Colonic mucosa (tissue), 4 donors: ENCODE data around the gene MRI1. TPM values are rescaled to one million over a fixed set of nuclear protein-coding genes. Genes with fewer than 3 reads are reported as not detected.
A peak's percentile ranks its signal among the peaks of the same experiment; 100 is the strongest.
"Not testable (repeated sequence)": the region's sequence is repeated elsewhere in the genome, so short reads cannot be mapped to it uniquely, and the experiment has no call there.

Experiments used
- DNase-seq: peaks from one replicate; pipeline ENCODE4 v3.0.0-alpha.2; 2020
- H3K27ac ChIP-seq: fragments of 200-600 bp; one replicate; pipeline ENCODE4 v1.8.0; 2021
- H3K27me3 ChIP-seq: fragments of 200-600 bp; one replicate; pipeline ENCODE4 v1.8.0; 2021
- H3K36me3 ChIP-seq: fragments of 200-600 bp; one replicate; pipeline ENCODE4 v1.8.0; 2021
- H3K4me1 ChIP-seq: fragments of 200-600 bp; one replicate; pipeline ENCODE4 v1.8.0; 2021; ENCODE audit warnings: mild to moderate bottlenecking
- H3K4me3 ChIP-seq: fragments of 200-600 bp; one replicate; pipeline ENCODE4 v1.8.0; 2021
- H3K9ac ChIP-seq, 2 donors: one replicate each; pipeline ENCODE4 v1.7.0; 2013; ENCODE audit warnings: control low read depth in 2 of 2, low read depth in 2 of 2, low read length in 2 of 2
- H3K9me3 ChIP-seq: fragments of 200-600 bp; one replicate; pipeline ENCODE4 v1.8.0; 2021
- intact Hi-C: fragments of 100-400 bp; cut with DNase I; formaldehyde crosslinking; loops from one replicate; pipeline ENCODE4 v1.14.1; 2022
- total RNA-seq, 2 donors: library from RNA; stranded (reverse); fragmentation: NEBNext Ultra II Directional in 1 of 2; extraction: Animal tissue kit (Norgen Biotek cat#: 25700) in 1 of 2; gene quantifications; one replicate each; pipeline ENCODE4 v1.2.1, GENCODE V29; 2021
- TF ChIP-seq, protein P1 (sequence below): fragments of 200-600 bp; IDR thresholded peaks from one replicate; pipeline ENCODE4 v1.8.0; 2022; ENCODE audit warnings: antibody characterized with exemption, mild to moderate bottlenecking
- donor health status: healthy.
- donor health status: DM: no; HTN: no; CAD: no.
- donor health status: DM: no; HTN: no; CAD: no.

The MRI1 gene
- total RNA-seq, 2 donors from 2014 or later: 19.5 to 26.7 TPM

DNA sequence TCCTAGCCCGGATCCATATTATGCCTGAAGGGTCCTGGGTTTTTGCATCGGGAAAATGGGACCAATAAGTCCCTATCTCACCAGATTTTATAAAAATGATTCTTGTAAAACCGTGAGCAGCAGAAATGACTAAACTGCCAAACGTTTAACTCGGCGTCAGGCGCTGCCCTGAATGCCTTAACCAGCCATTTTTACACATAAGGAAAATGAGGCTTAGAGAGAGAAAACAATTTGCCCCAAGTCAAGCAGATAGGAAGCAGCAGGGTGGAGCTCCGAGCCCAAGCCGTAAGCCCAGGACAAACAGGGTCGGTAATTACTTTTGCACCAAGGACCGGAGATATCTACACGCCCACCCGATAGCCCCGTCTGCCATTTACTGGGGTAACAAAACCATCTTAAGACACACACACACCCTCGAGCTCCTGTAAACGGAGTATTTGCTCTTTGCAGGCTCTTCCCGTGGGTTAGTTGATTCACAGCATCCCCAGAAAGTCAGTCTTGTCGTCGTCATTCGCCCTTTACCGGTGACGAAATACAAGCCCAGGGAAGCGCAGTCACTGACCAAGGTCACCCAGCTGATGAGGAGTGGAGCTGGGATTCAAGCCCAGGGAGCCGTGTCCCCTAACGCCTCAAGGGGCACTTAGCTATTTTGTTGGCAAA is 16.0 kb upstream of the MRI1 start:
- DNase-seq: peak; percentile 50
- Histone ChIP-seq H3K4me3 (peak overlapping the region; percentile 69), H3K36me3 (no peaks in the 10 kb centered on the region), H3K9me3 (no peaks in the 10 kb centered on the region), H3K27ac (peak overlapping the region; percentile 76), H3K27me3 (no peaks in the 10 kb centered on the region), H3K4me1 (peaks cover 7% of the 10 kb centered on the region), H3K9ac (peak overlapping the region; percentile 91 to 99)
- intact Hi-C loops: no loop called here
- TF ChIP-seq, protein P1, sequence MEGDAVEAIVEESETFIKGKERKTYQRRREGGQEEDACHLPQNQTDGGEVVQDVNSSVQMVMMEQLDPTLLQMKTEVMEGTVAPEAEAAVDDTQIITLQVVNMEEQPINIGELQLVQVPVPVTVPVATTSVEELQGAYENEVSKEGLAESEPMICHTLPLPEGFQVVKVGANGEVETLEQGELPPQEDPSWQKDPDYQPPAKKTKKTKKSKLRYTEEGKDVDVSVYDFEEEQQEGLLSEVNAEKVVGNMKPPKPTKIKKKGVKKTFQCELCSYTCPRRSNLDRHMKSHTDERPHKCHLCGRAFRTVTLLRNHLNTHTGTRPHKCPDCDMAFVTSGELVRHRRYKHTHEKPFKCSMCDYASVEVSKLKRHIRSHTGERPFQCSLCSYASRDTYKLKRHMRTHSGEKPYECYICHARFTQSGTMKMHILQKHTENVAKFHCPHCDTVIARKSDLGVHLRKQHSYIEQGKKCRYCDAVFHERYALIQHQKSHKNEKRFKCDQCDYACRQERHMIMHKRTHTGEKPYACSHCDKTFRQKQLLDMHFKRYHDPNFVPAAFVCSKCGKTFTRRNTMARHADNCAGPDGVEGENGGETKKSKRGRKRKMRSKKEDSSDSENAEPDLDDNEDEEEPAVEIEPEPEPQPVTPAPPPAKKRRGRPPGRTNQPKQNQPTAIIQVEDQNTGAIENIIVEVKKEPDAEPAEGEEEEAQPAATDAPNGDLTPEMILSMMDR: no peak

DNA sequence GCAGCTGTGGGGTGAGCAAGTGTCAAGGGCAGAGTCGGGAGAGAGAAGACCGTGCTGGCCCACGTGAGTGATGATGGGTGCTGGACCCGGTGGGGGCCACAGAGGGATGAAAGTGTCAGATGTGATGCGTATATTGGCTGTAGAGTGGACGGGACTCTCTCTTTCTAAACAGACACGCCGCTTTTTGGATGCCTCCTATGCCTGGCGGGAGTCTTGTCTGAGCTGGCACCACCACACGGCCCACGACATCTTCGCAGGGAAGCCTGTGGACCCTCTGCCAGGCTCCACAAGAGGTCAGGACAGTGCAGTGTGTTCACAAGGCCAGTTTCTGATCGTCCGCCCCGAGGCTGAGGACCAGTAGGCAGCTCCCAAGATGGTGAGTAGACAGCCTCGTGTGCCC is 12.9 kb upstream of the MRI1 start:
- intact Hi-C loops: no loop called here
- DNase-seq: no peak
- H3K4me3 ChIP-seq: no peak overlapping the region
- no peak overlapping the region for H3K27ac ChIP-seq
- H3K9ac ChIP-seq: no peak overlapping the region
- H3K9me3 ChIP-seq: no peaks in the 10 kb centered on the region
- peaks cover 13% of the 10 kb centered on the region for H3K36me3 ChIP-seq
- peaks cover 7% of the 10 kb centered on the region for H3K4me1 ChIP-seq
- H3K27me3 ChIP-seq: no peaks in the 10 kb centered on the region
- TF ChIP-seq, protein P1: no peak

DNA sequence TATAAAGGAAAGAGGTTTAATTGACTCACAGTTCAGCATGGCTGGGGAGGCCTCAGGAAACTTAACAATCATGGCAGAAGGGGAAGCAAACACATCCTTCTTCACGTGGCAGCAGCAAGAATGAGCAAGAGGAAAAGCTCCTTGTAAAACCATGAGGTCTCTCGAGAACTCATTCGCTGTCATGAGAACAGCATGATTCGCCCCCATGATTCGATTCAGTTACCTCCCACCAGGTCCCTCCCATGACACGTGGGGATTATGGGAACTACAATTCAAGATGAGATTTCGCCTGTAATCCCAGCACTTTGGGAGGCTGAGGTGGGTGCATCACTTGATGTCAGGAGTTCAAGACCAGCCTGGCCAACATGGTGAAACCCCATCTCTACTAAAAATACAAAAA is 10.7 kb upstream of the MRI1 start:
- DNase-seq, intact Hi-C loops: not testable (repeated sequence)

DNA sequence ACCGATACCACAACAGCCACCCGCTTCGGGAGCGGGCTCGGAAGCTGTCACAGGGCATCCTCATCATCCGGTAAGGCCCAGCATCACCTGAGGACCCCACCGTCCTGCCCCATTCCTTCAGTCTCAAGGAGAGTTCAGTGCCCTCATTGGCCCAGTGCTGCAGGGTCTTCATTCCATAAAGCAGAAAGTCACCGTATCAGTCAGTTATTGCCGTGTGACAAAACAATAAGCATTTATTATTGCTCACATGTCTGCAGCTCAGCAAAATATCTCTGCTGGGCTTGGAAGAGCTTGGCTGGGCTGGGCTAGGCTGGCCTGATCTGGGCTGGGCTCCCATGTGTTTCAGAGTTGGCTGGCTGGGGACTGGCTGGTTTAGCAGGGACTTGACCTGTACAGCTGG is 8.1 kb upstream of the MRI1 start:
- TF ChIP-seq, protein P1: no peak

More for the DNA sequence above, 10.7 kb upstream of the MRI1 start:
- not testable (repeated sequence) for H3K9me3 ChIP-seq, H3K9ac ChIP-seq, H3K27me3 ChIP-seq, H3K4me1 ChIP-seq, H3K27ac ChIP-seq, H3K4me3 ChIP-seq
- H3K36me3 ChIP-seq: peaks cover 13% of the 10 kb centered on the region

DNA sequence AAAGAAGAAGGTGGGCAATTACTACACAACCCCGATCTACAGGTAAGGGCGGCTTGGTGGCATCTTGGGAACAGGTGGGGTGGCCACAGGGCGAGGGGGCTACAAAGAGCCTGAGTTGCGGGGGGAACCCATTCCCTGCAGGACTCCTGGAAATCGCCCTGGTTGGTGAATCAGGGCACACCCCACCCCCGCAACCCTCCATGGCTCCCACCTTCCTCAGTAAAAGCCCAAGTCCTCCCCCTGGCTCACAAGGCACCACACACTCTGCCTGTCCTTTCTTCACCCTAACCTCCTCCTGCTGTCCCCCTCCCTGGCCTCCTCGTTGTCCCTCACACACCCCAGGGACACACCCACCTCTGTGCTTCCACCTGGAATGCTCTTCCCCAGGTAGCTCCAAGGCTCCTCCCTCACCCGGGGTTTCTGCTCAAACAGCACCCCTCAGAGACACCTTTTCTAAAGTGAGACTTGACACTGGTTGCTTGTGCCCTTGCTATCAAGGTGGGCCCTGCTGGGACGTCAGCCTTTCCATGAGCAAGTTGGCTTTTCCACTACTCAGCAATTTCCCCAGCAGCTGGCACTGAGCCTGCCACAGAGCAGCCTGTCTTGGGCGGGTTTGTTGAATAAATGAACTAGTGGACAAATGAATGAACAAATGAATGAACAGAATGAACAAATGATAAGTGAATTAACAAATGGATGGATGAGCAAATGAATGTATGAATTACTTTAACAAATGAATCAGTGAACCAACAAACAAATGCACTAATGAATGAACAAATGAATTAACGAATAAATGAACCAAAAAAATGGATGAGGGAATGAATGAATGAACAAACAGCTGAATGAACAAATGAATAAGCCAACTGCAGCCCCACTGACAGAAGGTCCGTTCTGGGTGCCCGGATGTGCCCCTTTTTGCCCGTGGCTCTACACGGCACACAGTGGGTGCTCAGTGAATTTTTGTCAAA is 6.2 kb upstream of the MRI1 start:
- DNase-seq: no peak
- Histone ChIP-seq H3K4me1 (no peaks in the 10 kb centered on the region), H3K9me3 (no peaks in the 10 kb centered on the region), H3K9ac (no peak overlapping the region), H3K36me3 (peaks cover 23% of the 10 kb centered on the region), H3K27me3 (no peaks in the 10 kb centered on the region), H3K27ac (no peak overlapping the region), H3K4me3 (no peak overlapping the region)
- TF ChIP-seq, protein P1: no peak
- intact Hi-C loops: no loop called here

More for the DNA sequence above, 8.1 kb upstream of the MRI1 start:
- Histone ChIP-seq H3K27me3 (no peaks in the 10 kb centered on the region), H3K9ac (no peak overlapping the region), H3K9me3 (no peaks in the 10 kb centered on the region), H3K4me3 (no peak overlapping the region), H3K27ac (no peak overlapping the region), H3K4me1 (no peaks in the 10 kb centered on the region), H3K36me3 (peaks cover 23% of the 10 kb centered on the region)
- intact Hi-C loops: no loop called here
- no peak for DNase-seq
